ENCODE data around the gene LCN1.
"Not testable (repeated sequence)": the region's sequence is repeated elsewhere in the genome, so short reads cannot be mapped to it uniquely, and the experiment has no call there.

The LCN1 gene

DNA sequence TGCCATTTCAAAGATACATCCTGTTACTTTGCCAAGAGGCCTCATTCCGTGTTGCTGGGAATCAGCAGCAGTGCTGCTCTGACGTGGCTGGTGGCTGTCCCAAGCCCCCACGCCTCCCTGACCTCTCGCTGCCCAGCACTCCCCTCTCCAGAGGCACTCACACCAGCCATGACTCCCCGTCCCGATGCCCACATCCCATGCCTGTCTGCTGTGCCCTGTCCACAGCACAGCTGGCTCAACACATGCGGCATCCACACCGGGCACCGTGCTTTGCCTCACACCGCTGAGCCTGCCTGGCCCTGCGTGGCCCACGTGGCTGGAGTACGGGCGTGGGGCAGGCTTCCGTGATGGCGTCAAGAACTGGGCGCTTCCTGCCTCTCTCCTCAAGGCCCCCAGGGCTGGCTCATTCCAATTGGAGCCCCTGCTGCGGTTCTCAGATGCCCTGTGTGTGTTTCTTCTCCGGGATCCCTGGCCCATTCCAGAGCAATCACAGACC lies 7.8 kb upstream of the LCN1 start:
- H3K27me3 Mint-ChIP-seq (ENCODE audit: low read depth): peaks cover 10% of the 10 kb centered on the region
- TF ChIP-seq CTCF (IDR thresholded peaks at IDR 0.05; ENCODE audit: unreplicated experiment in 3 of 3): no peak
- no peaks in the 10 kb centered on the region for H3K4me1 Mint-ChIP-seq
- no peak overlapping the region for H3K27ac Mint-ChIP-seq
- H3K4me3 Mint-ChIP-seq: no peak overlapping the region
- peaks cover 12% of the 10 kb centered on the region for H3K9me3 Mint-ChIP-seq
- no peaks in the 10 kb centered on the region for H3K36me3 Mint-ChIP-seq (ENCODE audit: low read depth)

- H3K27ac Mint-ChIP-seq; H3K4me3 Mint-ChIP-seq; H3K27me3 Mint-ChIP-seq (ENCODE audit: low read depth); H3K9me3 Mint-ChIP-seq; H3K36me3 Mint-ChIP-seq (ENCODE audit: low read depth); H3K4me1 Mint-ChIP-seq: not testable (repeated sequence)
Observed at GRCh38 chr9:135513906-135514305, 7.3 kb upstream of the LCN1 start.

DNA sequence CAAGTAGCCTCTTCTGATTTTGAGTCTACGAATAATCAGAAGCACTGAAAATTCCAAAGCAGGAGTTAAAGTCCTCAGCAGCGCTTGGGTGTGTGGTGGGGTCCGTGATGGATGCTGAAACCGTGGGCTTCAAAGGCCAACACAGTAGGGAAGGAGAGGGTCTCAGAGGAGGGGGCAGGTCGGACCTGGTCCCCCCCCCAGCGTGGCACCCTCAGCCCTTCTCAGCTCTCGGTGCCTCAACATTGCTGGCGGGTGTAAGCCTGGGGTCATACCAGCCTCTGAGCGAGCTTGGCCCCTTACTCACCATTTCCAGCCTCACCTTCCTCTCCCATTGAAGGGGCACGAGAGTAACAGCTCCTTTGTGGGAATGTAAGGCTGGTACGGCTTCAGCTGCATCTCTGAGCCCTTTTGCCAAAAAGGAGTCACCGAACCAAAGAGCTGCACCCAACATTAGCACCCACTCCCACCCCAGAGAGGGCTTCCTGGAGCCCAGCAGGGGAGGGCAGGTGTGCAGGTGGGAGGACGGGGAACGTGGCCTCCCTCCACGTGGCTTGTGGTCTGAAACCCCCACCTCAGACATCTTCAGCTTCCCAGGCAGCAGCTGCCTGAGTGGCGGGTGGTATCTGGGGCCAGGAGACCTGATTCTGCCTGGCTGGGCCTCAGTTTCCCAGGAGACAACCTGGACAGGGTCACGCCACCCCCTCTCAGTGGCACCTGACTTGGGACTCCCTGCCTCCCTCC lies 6.7 kb upstream of the LCN1 start:
- no peak for TF ChIP-seq CTCF (IDR thresholded peaks at IDR 0.05; ENCODE audit: unreplicated experiment in 3 of 3)
- H3K9me3 Mint-ChIP-seq: peaks cover 3% of the 10 kb centered on the region
- peaks cover 10% of the 10 kb centered on the region for H3K27me3 Mint-ChIP-seq (ENCODE audit: low read depth)
- H3K36me3 Mint-ChIP-seq (ENCODE audit: low read depth): no peaks in the 10 kb centered on the region
- no peak overlapping the region for H3K4me3 Mint-ChIP-seq
- H3K4me1 Mint-ChIP-seq: no peaks in the 10 kb centered on the region
- H3K27ac Mint-ChIP-seq: no peak overlapping the region

GRCh38 chr9:135515083-135515951 lies 5.9 kb upstream of the LCN1 start:
- Mint-ChIP-seq H3K27me3 (ENCODE audit: low read depth) (peaks cover 6% of the 10 kb centered on the region), H3K36me3 (ENCODE audit: low read depth) (no peaks in the 10 kb centered on the region), H3K9me3 (peaks cover 2% of the 10 kb centered on the region), H3K27ac (no peak overlapping the region), H3K4me3 (no peak overlapping the region), H3K4me1 (no peaks in the 10 kb centered on the region)
- TF ChIP-seq CTCF (IDR thresholded peaks at IDR 0.05; ENCODE audit: unreplicated experiment in 3 of 3): no peak

- no peak overlapping the region for H3K4me3 Mint-ChIP-seq
- H3K4me1 Mint-ChIP-seq: no peaks in the 10 kb centered on the region
- H3K27ac Mint-ChIP-seq: peak overlapping the region in 1 of 3 experiments; percentile 30
- TF ChIP-seq CTCF (IDR thresholded peaks at IDR 0.05; ENCODE audit: unreplicated experiment in 3 of 3): no peak
- no peaks in the 10 kb centered on the region for H3K36me3 Mint-ChIP-seq (ENCODE audit: low read depth)
- peaks cover 11% of the 10 kb centered on the region for H3K27me3 Mint-ChIP-seq (ENCODE audit: low read depth)
- H3K9me3 Mint-ChIP-seq: no peaks in the 10 kb centered on the region
Observed at GRCh38 chr9:135516132-135516860, 4.9 kb upstream of the LCN1 start.

GRCh38 chr9:135517407-135517822 lies 3.8 kb upstream of the LCN1 start:
- peaks cover 14% of the 10 kb centered on the region for H3K27me3 Mint-ChIP-seq (ENCODE audit: low read depth)
- peak overlapping the region in 1 of 3 experiments; percentile 69 for H3K27ac Mint-ChIP-seq
- H3K4me3 Mint-ChIP-seq: no peak overlapping the region
- H3K4me1 Mint-ChIP-seq: no peaks in the 10 kb centered on the region
- no peaks in the 10 kb centered on the region for H3K36me3 Mint-ChIP-seq (ENCODE audit: low read depth)
- no peaks in the 10 kb centered on the region for H3K9me3 Mint-ChIP-seq
- TF ChIP-seq CTCF (IDR thresholded peaks at IDR 0.05; ENCODE audit: unreplicated experiment in 3 of 3): no peak
